Gastroesophageal sphincter (tissue), 3 donors: Measurements from ENCODE around the gene ZBED5.

Experiments
- CTCF ChIP-seq, 4 experiments: fragments of 200-600 bp in 2 of 4; fragments of 450-650 bp in 2 of 4; sonication (generic) in 1 of 4; IDR thresholded peaks; one replicate each; pipeline ENCODE4 v1.5.1; 2017 to 2019; ENCODE audit warnings: antibody characterized with exemption in 4 of 4, mild to moderate bottlenecking in 2 of 4, moderate library complexity in 2 of 4
- POLR2A ChIP-seq, 2 donors: fragments of 450-650 bp; IDR thresholded peaks; one replicate each; pipeline ENCODE4 v1.6.1; 2017; ENCODE audit warnings: antibody characterized with exemption in 2 of 2, mild to moderate bottlenecking in 2 of 2, moderate library complexity in 1 of 2
- POLR2AphosphoS5 ChIP-seq: sonication (generic); formaldehyde crosslinking; IDR thresholded peaks from one replicate; pipeline ENCODE4 v1.6.1; 2017; ENCODE audit warnings: antibody characterized with exemption

- TF ChIP-seq POLR2AphosphoS5 (no peak), POLR2A (IDR thresholded peaks at IDR 0.05) (no peak), CTCF (IDR thresholded peaks at IDR 0.05) (no peak)
Observed at GRCh38 chr11:10894666-10895065, 36.8 kb upstream of the ZBED5 start.
